Measurements from ENCODE around the gene RIGI. TPM values are rescaled to one million over a fixed set of nuclear protein-coding genes. Genes with fewer than 3 reads are reported as not detected.

RIGI gene
- total and polyA plus RNA-seq, 9 of the 15 experiments (the other 6 are each of a cell fraction or from before 2014, with no cell fraction given): 0.27 to 1.1 (median 0.54) TPM

GRCh38 chr9:32551276-32552051 is 25.5 kb upstream of the RIGI start (continued):
- no peak for TF ChIP-seq ZNF592 (IDR thresholded peaks at IDR 0.05)
- no peak for TF ChIP-seq FIP1L1 (IDR thresholded peaks at IDR 0.05; ENCODE audit: low read depth, low read length, poor library complexity, severe bottlenecking)
- TF ChIP-seq FOXM1 (IDR thresholded peaks at IDR 0.05; ENCODE audit: low read depth): no peak
- TF ChIP-seq FOXM1 (CRISPR knock-in tag; IDR thresholded peaks at IDR 0.05; ENCODE audit: low read depth): no peak
- no peak for TF ChIP-seq CBX2 (IDR thresholded peaks at IDR 0.05; ENCODE audit: insufficient read depth, low read length, poor library complexity, severe bottlenecking)
- TF ChIP-seq SMARCC2 (IDR thresholded peaks at IDR 0.05; ENCODE audit: low read depth): no peak
- no peak for TF ChIP-seq MAFF (IDR thresholded peaks at IDR 0.05; ENCODE audit: low read length)
- TF ChIP-seq CEBPB (tag; IDR thresholded peaks at IDR 0.05): no peak
- no peak for TF ChIP-seq ATF4 (CRISPR knock-in tag; IDR thresholded peaks at IDR 0.05)
- TF ChIP-seq CTCFL (IDR thresholded peaks at IDR 0.05; ENCODE audit: borderline replicate concordance, insufficient read depth, low read depth, low read length, poor library complexity, severe bottlenecking): no peak
- TF ChIP-seq, protein P1, sequence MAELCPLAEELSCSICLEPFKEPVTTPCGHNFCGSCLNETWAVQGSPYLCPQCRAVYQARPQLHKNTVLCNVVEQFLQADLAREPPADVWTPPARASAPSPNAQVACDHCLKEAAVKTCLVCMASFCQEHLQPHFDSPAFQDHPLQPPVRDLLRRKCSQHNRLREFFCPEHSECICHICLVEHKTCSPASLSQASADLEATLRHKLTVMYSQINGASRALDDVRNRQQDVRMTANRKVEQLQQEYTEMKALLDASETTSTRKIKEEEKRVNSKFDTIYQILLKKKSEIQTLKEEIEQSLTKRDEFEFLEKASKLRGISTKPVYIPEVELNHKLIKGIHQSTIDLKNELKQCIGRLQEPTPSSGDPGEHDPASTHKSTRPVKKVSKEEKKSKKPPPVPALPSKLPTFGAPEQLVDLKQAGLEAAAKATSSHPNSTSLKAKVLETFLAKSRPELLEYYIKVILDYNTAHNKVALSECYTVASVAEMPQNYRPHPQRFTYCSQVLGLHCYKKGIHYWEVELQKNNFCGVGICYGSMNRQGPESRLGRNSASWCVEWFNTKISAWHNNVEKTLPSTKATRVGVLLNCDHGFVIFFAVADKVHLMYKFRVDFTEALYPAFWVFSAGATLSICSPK (IDR thresholded peaks at IDR 0.05; ENCODE audit: borderline replicate concordance): no peak
- TF ChIP-seq FOXP1 (CRISPR knock-in tag; IDR thresholded peaks at IDR 0.05): no peak
- no peak for TF ChIP-seq PYGO2 (tag; IDR thresholded peaks at IDR 0.05)
- TF ChIP-seq RBM22 (IDR thresholded peaks at IDR 0.05; ENCODE audit: low read depth, low read length, poor library complexity, severe bottlenecking): no peak
- no peak for TF ChIP-seq BDP1 (IDR thresholded peaks at IDR 0.05; ENCODE audit: insufficient read depth, insufficient read length)
- no peak for TF ChIP-seq HNRNPK (IDR thresholded peaks at IDR 0.05; ENCODE audit: low read depth, low read length, poor library complexity, severe bottlenecking)
- TF ChIP-seq ZNF133 (CRISPR knock-in tag; IDR thresholded peaks at IDR 0.05): no peak
- no peak for TF ChIP-seq CEBPG (CRISPR knock-in tag; IDR thresholded peaks at IDR 0.05)
- no peak for TF ChIP-seq CEBPG (tag; conservative IDR thresholded peaks at IDR 0.05 in 1 of 2, IDR thresholded peaks at IDR 0.05 in 1 of 2)
